HL-60 (cell line): Measurements from ENCODE around the gene WNT4.

Experiments
- POLR2AphosphoS5 ChIP-seq: IDR thresholded peaks from 2 replicates; pipeline ENCODE4 v1.6.1; 2012; ENCODE audit warnings: low read depth
- TF ChIP-seq, protein P1 (sequence below): IDR thresholded peaks from one replicate; pipeline ENCODE4 v1.5.1; 2011; ENCODE audit warnings: low read length, control low read depth, inconsistent platforms; ENCODE audit not compliant: insufficient read depth

GRCh38 chr1:22117851-22118250 lies 25.0 kb downstream of the WNT4 start:
- TF ChIP-seq, protein P1, sequence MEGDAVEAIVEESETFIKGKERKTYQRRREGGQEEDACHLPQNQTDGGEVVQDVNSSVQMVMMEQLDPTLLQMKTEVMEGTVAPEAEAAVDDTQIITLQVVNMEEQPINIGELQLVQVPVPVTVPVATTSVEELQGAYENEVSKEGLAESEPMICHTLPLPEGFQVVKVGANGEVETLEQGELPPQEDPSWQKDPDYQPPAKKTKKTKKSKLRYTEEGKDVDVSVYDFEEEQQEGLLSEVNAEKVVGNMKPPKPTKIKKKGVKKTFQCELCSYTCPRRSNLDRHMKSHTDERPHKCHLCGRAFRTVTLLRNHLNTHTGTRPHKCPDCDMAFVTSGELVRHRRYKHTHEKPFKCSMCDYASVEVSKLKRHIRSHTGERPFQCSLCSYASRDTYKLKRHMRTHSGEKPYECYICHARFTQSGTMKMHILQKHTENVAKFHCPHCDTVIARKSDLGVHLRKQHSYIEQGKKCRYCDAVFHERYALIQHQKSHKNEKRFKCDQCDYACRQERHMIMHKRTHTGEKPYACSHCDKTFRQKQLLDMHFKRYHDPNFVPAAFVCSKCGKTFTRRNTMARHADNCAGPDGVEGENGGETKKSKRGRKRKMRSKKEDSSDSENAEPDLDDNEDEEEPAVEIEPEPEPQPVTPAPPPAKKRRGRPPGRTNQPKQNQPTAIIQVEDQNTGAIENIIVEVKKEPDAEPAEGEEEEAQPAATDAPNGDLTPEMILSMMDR = no peak
- TF ChIP-seq POLR2AphosphoS5 = no peak
